SU-DHL-6 (cell line): Measurements from ENCODE around the gene KISS1R.

Experiments
- H2AFZ ChIP-seq: fragments of 200-600 bp; sonication (generic); 2 replicates; pipeline ENCODE4 v1.6.1; 2014; ENCODE audit warnings: low read depth, mild to moderate bottlenecking, moderate library complexity, mixed read lengths, antibody characterized with exemption, low read length; ENCODE audit not compliant: severe bottlenecking
- H3F3A ChIP-seq: fragments of 200-600 bp; shearing (Covaris generic); 2 replicates; pipeline ENCODE4 v1.6.0; 2016; ENCODE audit warnings: antibody characterized with exemption, mild to moderate bottlenecking; ENCODE audit not compliant: insufficient read depth
- H3K27ac ChIP-seq: fragments of 200-600 bp; sonication (generic); 2 replicates; pipeline ENCODE4 v1.5.1; 2016; ENCODE audit warnings: low read depth, mild to moderate bottlenecking, low read length, moderate library complexity, mixed read lengths
- H3K27me3 ChIP-seq: fragments of 200-600 bp; sonication (generic), shearing (Covaris generic); 2 replicates; pipeline ENCODE4 v1.6.0; 2014; ENCODE audit warnings: mild to moderate bottlenecking, low read length
- H3K36me3 ChIP-seq: fragments of 200-600 bp; sonication (generic); 2 replicates; pipeline ENCODE4 v1.6.1; 2014; ENCODE audit warnings: mild to moderate bottlenecking, low read length, mixed read lengths
- H3K4me2 ChIP-seq: fragments of 300-600, 200-600 bp; shearing (Covaris generic), sonication (generic); 2 replicates; pipeline ENCODE4 v1.6.0; 2014; ENCODE audit warnings: low read length, low read depth, mild to moderate bottlenecking; ENCODE audit not compliant: poor library complexity, severe bottlenecking
- H3K4me3 ChIP-seq: fragments of 200-600 bp; sonication (generic); 2 replicates; pipeline ENCODE4 v1.5.1; 2014; ENCODE audit warnings: antibody characterized with exemption, low read length, mild to moderate bottlenecking, mixed read lengths; ENCODE audit not compliant: insufficient read depth, poor library complexity, severe bottlenecking
- H3K79me2 ChIP-seq: fragments of 200-600 bp; sonication (generic); 2 replicates; pipeline ENCODE4 v1.6.1; 2014; ENCODE audit warnings: mild to moderate bottlenecking, low read length, moderate library complexity; ENCODE audit not compliant: insufficient read depth
- H3K9ac ChIP-seq: fragments of 200-600 bp; sonication (generic); 2 replicates; pipeline ENCODE4 v1.7.0; 2014; ENCODE audit warnings: mild to moderate bottlenecking, low read length
- H3K9me2 ChIP-seq: fragments of 200-600 bp; sonication (generic); replicated peaks from 2 replicates; pipeline ENCODE4 v1.6.1; 2014; ENCODE audit warnings: low read length; ENCODE audit not compliant: insufficient read depth
- H3K9me3 ChIP-seq: fragments of 200-600 bp; sonication (generic); 2 replicates; pipeline ENCODE4 v1.6.1; 2014; ENCODE audit warnings: low read length, mixed read lengths; ENCODE audit not compliant: insufficient read depth
- H4K20me1 ChIP-seq: fragments of 200-600 bp; sonication (generic); 2 replicates; pipeline ENCODE4 v1.6.1; 2014; ENCODE audit warnings: low read depth, mild to moderate bottlenecking, antibody characterized with exemption, low read length, moderate library complexity, mixed read lengths
- EZH2phosphoT487 ChIP-seq: fragments of 200-600 bp; sonication (generic), shearing (Covaris generic); conservative IDR thresholded peaks from 2 replicates; pipeline ENCODE4 v1.6.1; 2018; ENCODE audit warnings: mild to moderate bottlenecking, antibody characterized with exemption, low read length, moderate library complexity, mixed read lengths
- TF ChIP-seq, protein P1 (sequence below): fragments of 200-600 bp; sonication (generic); IDR thresholded peaks from one replicate; pipeline ENCODE4 v1.5.1; 2017; ENCODE audit warnings: antibody characterized with exemption, mild to moderate bottlenecking, low read length, moderate library complexity; ENCODE audit not compliant: insufficient read depth, poor library complexity, severe bottlenecking

The KISS1R gene

DNA sequence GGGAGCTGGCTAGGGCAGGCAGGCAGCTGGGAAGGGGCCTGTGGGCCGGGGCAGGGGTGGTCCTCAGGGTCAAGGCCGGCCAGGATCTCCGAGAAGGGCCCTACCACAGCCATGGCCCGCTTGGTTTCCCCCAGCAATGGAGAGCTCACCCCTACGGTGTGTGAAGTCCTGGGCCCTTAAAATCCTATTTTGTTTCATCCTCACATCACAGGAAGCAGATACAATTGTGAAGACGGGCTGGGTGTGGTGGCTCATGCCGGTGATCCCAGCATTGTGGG is 15.1 kb upstream of the KISS1R start:
- no peaks in the 10 kb centered on the region for H4K20me1 ChIP-seq
- no peak overlapping the region for H2AFZ ChIP-seq
- no peak overlapping the region for H3K9ac ChIP-seq
- no peak overlapping the region for H3K27ac ChIP-seq
- H3F3A ChIP-seq = peaks cover 5% of the 10 kb centered on the region; the same call in 1 of the 2 replicates
- no peaks in the 10 kb centered on the region for H3K36me3 ChIP-seq
- no peaks in the 10 kb centered on the region for H3K27me3 ChIP-seq
- H3K9me2 ChIP-seq = no peaks in the 10 kb centered on the region
- no peak overlapping the region for H3K4me2 ChIP-seq
- no peaks in the 10 kb centered on the region for H3K79me2 ChIP-seq
- no peaks in the 10 kb centered on the region for H3K9me3 ChIP-seq
- no peak for TF ChIP-seq EZH2phosphoT487
- TF ChIP-seq, protein P1, sequence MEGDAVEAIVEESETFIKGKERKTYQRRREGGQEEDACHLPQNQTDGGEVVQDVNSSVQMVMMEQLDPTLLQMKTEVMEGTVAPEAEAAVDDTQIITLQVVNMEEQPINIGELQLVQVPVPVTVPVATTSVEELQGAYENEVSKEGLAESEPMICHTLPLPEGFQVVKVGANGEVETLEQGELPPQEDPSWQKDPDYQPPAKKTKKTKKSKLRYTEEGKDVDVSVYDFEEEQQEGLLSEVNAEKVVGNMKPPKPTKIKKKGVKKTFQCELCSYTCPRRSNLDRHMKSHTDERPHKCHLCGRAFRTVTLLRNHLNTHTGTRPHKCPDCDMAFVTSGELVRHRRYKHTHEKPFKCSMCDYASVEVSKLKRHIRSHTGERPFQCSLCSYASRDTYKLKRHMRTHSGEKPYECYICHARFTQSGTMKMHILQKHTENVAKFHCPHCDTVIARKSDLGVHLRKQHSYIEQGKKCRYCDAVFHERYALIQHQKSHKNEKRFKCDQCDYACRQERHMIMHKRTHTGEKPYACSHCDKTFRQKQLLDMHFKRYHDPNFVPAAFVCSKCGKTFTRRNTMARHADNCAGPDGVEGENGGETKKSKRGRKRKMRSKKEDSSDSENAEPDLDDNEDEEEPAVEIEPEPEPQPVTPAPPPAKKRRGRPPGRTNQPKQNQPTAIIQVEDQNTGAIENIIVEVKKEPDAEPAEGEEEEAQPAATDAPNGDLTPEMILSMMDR = no peak
- H3K4me3 ChIP-seq = no peak overlapping the region

DNA sequence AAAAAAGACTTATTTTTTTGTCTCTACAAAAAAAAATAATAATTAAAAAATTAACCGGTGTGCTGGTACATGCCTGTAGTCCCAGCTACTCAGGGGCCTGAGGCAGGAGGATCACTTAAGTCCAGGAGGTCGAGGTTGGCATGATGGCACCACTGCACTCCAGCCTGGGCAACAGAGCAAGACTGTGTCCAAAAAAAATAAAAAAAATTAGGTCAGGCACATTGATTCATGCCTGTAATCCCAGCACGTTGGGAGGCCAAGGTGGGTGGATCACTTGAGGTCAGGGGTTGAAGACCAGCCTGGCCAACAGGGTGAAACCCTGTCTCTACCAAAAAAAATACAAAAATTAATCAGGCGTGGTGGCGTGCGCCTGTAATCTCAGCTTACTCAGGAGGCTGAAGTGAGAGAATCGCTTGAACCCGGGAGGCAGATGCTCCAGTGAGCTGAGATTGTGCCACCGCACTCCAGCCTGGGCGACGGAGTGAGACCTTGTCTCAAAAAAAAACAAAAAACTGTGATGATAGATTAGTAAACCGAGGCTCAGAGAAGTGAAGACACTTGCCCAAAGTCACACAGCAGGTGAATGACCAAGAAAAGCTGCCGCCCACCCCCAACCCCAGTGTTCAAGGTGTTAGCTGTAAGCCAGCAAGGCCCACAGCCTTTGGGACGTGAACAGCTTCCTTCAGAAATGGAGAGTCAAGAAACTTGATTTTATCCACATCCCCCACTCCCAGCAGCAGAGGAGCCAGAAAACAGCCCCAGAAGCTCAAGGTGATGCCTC is 14.5 kb upstream of the KISS1R start:
- Histone ChIP-seq H3K36me3 (no peaks in the 10 kb centered on the region), H3K27me3 (no peaks in the 10 kb centered on the region), H3K9me2 (no peaks in the 10 kb centered on the region), H4K20me1 (no peaks in the 10 kb centered on the region), H3K9me3 (no peaks in the 10 kb centered on the region), H2AFZ (no peak overlapping the region), H3K4me3 (no peak overlapping the region), H3K9ac (no peak overlapping the region), H3K79me2 (no peaks in the 10 kb centered on the region), H3K27ac (no peak overlapping the region), H3F3A (peaks cover 5% of the 10 kb centered on the region; the same call in 1 of the 2 replicates), H3K4me2 (no peak overlapping the region)
- no peak for TF ChIP-seq EZH2phosphoT487
- TF ChIP-seq, protein P1 = no peak

DNA sequence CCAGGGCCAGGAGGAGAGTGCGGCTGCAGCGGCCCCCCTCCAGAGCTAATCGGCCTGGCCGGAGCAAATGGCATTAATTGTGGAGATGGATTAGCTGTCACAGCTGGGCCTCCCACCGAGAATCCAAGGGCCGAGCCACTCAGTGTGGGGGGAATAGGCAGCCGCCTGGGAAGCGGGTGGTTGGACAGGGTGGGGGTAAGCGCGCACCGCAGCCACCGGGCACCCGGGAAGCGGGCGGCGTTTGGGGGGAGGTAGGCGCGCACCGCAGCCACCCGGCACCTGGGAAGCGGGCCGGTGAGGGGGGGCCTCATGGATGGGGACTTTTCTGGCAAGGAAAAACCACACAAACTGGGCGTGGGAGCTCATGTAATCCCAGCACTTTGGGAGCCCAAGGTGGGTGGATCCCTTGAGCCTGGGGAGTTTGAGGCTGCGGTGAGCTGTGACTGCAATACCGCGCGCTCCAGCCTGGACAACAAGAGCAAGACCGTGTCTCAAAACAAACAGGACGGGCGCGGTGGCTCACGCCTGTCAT is 13.8 kb upstream of the KISS1R start:
- Histone ChIP-seq H3F3A (peaks cover 4% of the 10 kb centered on the region; the same call in 1 of the 2 replicates), H3K27ac (no peak overlapping the region), H3K27me3 (no peaks in the 10 kb centered on the region), H3K9me3 (no peaks in the 10 kb centered on the region), H4K20me1 (no peaks in the 10 kb centered on the region), H3K9me2 (no peaks in the 10 kb centered on the region), H3K79me2 (no peaks in the 10 kb centered on the region), H3K4me2 (no peak overlapping the region), H2AFZ (no peak overlapping the region), H3K4me3 (no peak overlapping the region), H3K9ac (no peak overlapping the region), H3K36me3 (no peaks in the 10 kb centered on the region)
- TF ChIP-seq, protein P1 = no peak
- TF ChIP-seq EZH2phosphoT487 = no peak
